Activated CD8-positive, alpha-beta T cell treated with anti-CD3 and anti-CD28 coated beads for 36 hours (primary cell): ENCODE measurements around the gene EML5. TPM values are rescaled to one million over a fixed set of nuclear protein-coding genes. Genes with fewer than 3 reads are reported as not detected.

Experiments
- ATAC-seq: fragments of 200-7000 bp; cut with Tn5 transposase; one replicate; pipeline ENCODE4 v1.10.0; 2021; ENCODE audit warnings: mild to moderate bottlenecking, moderate library complexity
- CTCF ChIA-PET: fragments of 350-600 bp; sonication (Branson Sonifier 250); formaldehyde crosslinking; loops from one replicate; lab custom pipeline; 2021; ENCODE audit warnings: antibody characterized with exemption; lab: Charles Lee
- POLR2A ChIA-PET: fragments of 350-600 bp; sonication (Branson Sonifier 250); formaldehyde crosslinking; loops from one replicate; lab custom pipeline; 2021; ENCODE audit warnings: antibody characterized with exemption; lab: Charles Lee
- DNase-seq: peaks from one replicate; pipeline ENCODE4 v3.0.0-alpha.2; 2020
- H3K27ac Mint-ChIP-seq: one replicate; pipeline ENCODE4 v1.8.0; 2021; ENCODE audit warnings: mild to moderate bottlenecking, mixed read lengths
- H3K27me3 Mint-ChIP-seq: one replicate; pipeline ENCODE4 v1.8.0; 2021; ENCODE audit warnings: mixed read lengths
- H3K36me3 Mint-ChIP-seq: one replicate; pipeline ENCODE4 v1.8.0; 2021; ENCODE audit warnings: low read depth, mixed read lengths
- H3K4me1 Mint-ChIP-seq: one replicate; pipeline ENCODE4 v1.8.0; 2021; ENCODE audit warnings: low read depth, mixed read lengths
- H3K4me3 Mint-ChIP-seq: one replicate; pipeline ENCODE4 v1.8.0; 2021; ENCODE audit warnings: mild to moderate bottlenecking, moderate library complexity, mixed read lengths
- H3K9me3 Mint-ChIP-seq: one replicate; pipeline ENCODE4 v1.8.0; 2021; ENCODE audit warnings: mixed read lengths
- CTCF ChIP-seq: fragments of 200-600 bp; IDR thresholded peaks from one replicate; pipeline ENCODE4 v1.8.0; 2022; ENCODE audit warnings: antibody characterized with exemption, mild to moderate bottlenecking
- intact Hi-C: fragments of 100-400 bp; cut with micrococcal nuclease; formaldehyde crosslinking; loops from one replicate; pipeline ENCODE4 v1.10.0; 2022
- total RNA-seq, 2 experiments: library from RNA; stranded (reverse); gene quantifications; one replicate each; pipeline ENCODE4 v1.2.3, GENCODE V29; 2021

Gene EML5
- total RNA-seq, 2 experiments from 2014 or later: 2.7 to 3.8 TPM

- no peak overlapping the region for H3K4me3 Mint-ChIP-seq
- no peaks in the 10 kb centered on the region for H3K27me3 Mint-ChIP-seq
- ChIA-PET CTCF (interaction anchor here (1.1 kb wide), 1 partner anchor 11 kb away, joined by 5 read pairs; no protein-coding TSS in a partner anchor), POLR2A (interaction anchor here (0.9 kb wide), 1 partner anchor 13 kb away, joined by 3 read pairs; no protein-coding TSS in a partner anchor)
- ATAC-seq (no peak), DNase-seq (no peak)
- no peak for TF ChIP-seq CTCF
- H3K4me1 Mint-ChIP-seq: peaks cover 13% of the 10 kb centered on the region
- intact Hi-C loops: loop anchor here (10.0 kb wide), 1 partner anchor 227 kb away; the partner anchor contains the start of gene EML5
- no peak overlapping the region for H3K27ac Mint-ChIP-seq
- peaks cover 54% of the 10 kb centered on the region for H3K36me3 Mint-ChIP-seq
- no peaks in the 10 kb centered on the region for H3K9me3 Mint-ChIP-seq
Observed at GRCh38 chr14:88568196-88568595, 224.6 kb downstream of the EML5 start.

GRCh38 chr14:88565427-88565826, 227.3 kb downstream of the EML5 start:
- ATAC-seq: no peak
- intact Hi-C loops: loop anchor here (10.0 kb wide), 1 partner anchor 229 kb away; the partner anchor contains the start of gene EML5
- Mint-ChIP-seq H3K27me3 (peaks cover 4% of the 10 kb centered on the region), H3K4me3 (no peak overlapping the region), H3K27ac (no peak overlapping the region), H3K9me3 (no peaks in the 10 kb centered on the region), H3K36me3 (peaks cover 36% of the 10 kb centered on the region), H3K4me1 (peaks cover 21% of the 10 kb centered on the region)
- ChIA-PET POLR2A (no interaction called here), CTCF (interaction anchor here (1.3 kb wide), 1 partner anchor 228 kb away, joined by 3 read pairs; the partner anchor contains the start of gene EML5)
- DNase-seq: no peak
- no peak for TF ChIP-seq CTCF

GRCh38 chr14:88563845-88564244, 228.9 kb downstream of the EML5 start:
- no peak for TF ChIP-seq CTCF
- Mint-ChIP-seq H3K36me3 (peaks cover 28% of the 10 kb centered on the region), H3K4me3 (peak overlapping the region; percentile 81), H3K27ac (peak overlapping the region; percentile 65), H3K4me1 (peaks cover 26% of the 10 kb centered on the region), H3K27me3 (peaks cover 7% of the 10 kb centered on the region), H3K9me3 (no peaks in the 10 kb centered on the region)
- POLR2A ChIA-PET: interaction anchor here (0.5 to 1.8 kb wide), 3 partner anchors 12 to 35 kb away, joined by 3 to 4 read pairs (median 3); no protein-coding TSS in a partner anchor
- ATAC-seq (no peak), DNase-seq (no peak)
- CTCF ChIA-PET: no interaction called here
- intact Hi-C loops: loop anchor here (10.0 kb wide), 1 partner anchor 231 kb away; the partner anchor contains the start of gene EML5

- Mint-ChIP-seq H3K4me3 (peak within 1 kb of the TSS; percentile 81), H3K4me1 (peaks cover 28% of the 10 kb centered on the region), H3K36me3 (peaks cover 20% of the 10 kb centered on the region), H3K27me3 (peaks cover 9% of the 10 kb centered on the region), H3K27ac (peak within 1 kb of the TSS; percentile 92), H3K9me3 (no peaks in the 10 kb centered on the region)
- TF ChIP-seq CTCF: no peak
- ATAC-seq (peak; percentile 96), DNase-seq (peak; percentile 89)
- CTCF ChIA-PET: no interaction called here
- intact Hi-C loops: loop anchor here (10.0 kb wide), 1 partner anchor 232 kb away; the partner anchor contains the start of gene EML5
- POLR2A ChIA-PET: interaction anchor here (0.5 to 1.8 kb wide), 3 partner anchors 12 to 36 kb away, joined by 3 to 4 read pairs (median 3); no protein-coding TSS in a partner anchor
Observed at GRCh38 chr14:88562831-88563686, 229.7 kb downstream of the EML5 start, which contains the start of gene ZC3H14. Gene ZC3H14 (plus strand): TSS chr14:88563037. CDS start chr14:88563134, 97 bp downstream.
